Ovary (tissue), 10 donors: ENCODE results near the gene CD5L. TPM values are rescaled to one million over a fixed set of nuclear protein-coding genes. Genes with fewer than 3 reads are reported as not detected.

Source experiments
- DNase-seq, 5 donors: peaks; one replicate each; pipeline ENCODE4 v3.0.0-alpha.2; 2019 to 2020
- H3K27ac ChIP-seq, 2 donors: fragments of 200-600 bp; one replicate each; pipeline versions ENCODE4 v1.5.1 to v1.8.0; 2019 to 2022
- H3K27me3 ChIP-seq: fragments of 200-600 bp; one replicate; pipeline ENCODE4 v1.8.0; 2022
- H3K36me3 ChIP-seq: fragments of 200-600 bp; sonication (generic); one replicate; pipeline ENCODE4 v1.5.1; 2019
- H3K4me1 ChIP-seq: one replicate; pipeline ENCODE4 v1.8.1; 2013; ENCODE audit warnings: mild to moderate bottlenecking, moderate library complexity; ENCODE audit not compliant: insufficient read depth
- H3K4me3 ChIP-seq: fragments of 200-600 bp; sonication (generic); one replicate; pipeline ENCODE4 v1.5.1; 2017
- H3K9me3 ChIP-seq, 2 donors: fragments of 200-600 bp in 1 of 2; sonication (generic) in 1 of 2; one replicate each; pipeline versions ENCODE4 v1.5.1 to v1.8.1; 2013 to 2019; ENCODE audit warnings: mild to moderate bottlenecking in 1 of 2, moderate library complexity in 1 of 2
- EP300 ChIP-seq: sonication (generic); formaldehyde crosslinking; IDR thresholded peaks from one replicate; pipeline ENCODE4 v1.6.1; 2017; ENCODE audit warnings: antibody characterized with exemption
- POLR2A ChIP-seq: fragments of 450-650 bp; IDR thresholded peaks from one replicate; pipeline ENCODE4 v1.6.1; 2017; ENCODE audit warnings: antibody characterized with exemption, mild to moderate bottlenecking, moderate library complexity
- WGBS, 3 donors: extraction: QIAGEN DNeasy Blood & Tissue Kit in 1 of 3; methylation state at CpG; one replicate each; pipeline versions ENCODE4 v1.1.5 to v1.1.7; 2013 to 2017; 5-methylcytosine and 5-hydroxymethylcytosine counted together
- intact Hi-C, 4 donors: fragments of 100-400 bp; cut with DNase I; formaldehyde crosslinking; loops; one replicate each; pipeline versions ENCODE4 v1.11.0 to v1.15.1; 2022 to 2023
- long read RNA-seq, 3 donors: library from polyadenylated mRNA in 2 of 3; unstranded in 2 of 3; transcript quantifications; one replicate each; pipeline ENCODE4 v2.0.0 and lab custom pipeline, GENCODE V29; 2021 to 2026
- polyA plus RNA-seq, 2 donors: library from polyadenylated mRNA; stranded (reverse); fragments of 200-250 nt in 1 of 2; fragments of 350-450 nt in 1 of 2; fragmentation: Illumina TruSeq in 1 of 2; extraction: RNeasy Lipid Tissue Mini Kit (QIAGEN cat#74804) in 1 of 2; gene quantifications; one replicate each; pipeline ENCODE4 v1.2.3, GENCODE V29; 2013 to 2014
- total RNA-seq, 7 donors: library from RNA; depleted of rRNA in 2 of 7; stranded (reverse); fragments of >200 nt in 2 of 7; fragmentation: NEBNext Ultra II Directional in 3 of 7; extraction: Animal tissue kit (Norgen Biotek cat#: 25700) in 3 of 7; gene quantifications; one replicate each; pipeline versions ENCODE4 v1.1.0 to v1.2.4, GENCODE V29; 2016 to 2023
- TF ChIP-seq, protein P1 (sequence below), 3 donors: fragments of 450-650 bp in 2 of 3; fragments of 200-600 bp in 1 of 3; IDR thresholded peaks; one replicate each; pipeline versions ENCODE4 v1.5.1 to v1.8.0; 2016 to 2022; ENCODE audit warnings: antibody characterized with exemption in 3 of 3, mild to moderate bottlenecking in 1 of 3
- donor health status: DM: no; HTN: no; CAD: no; lungs with moderate emphysema.
- donor health status: DM: no; HTN: no; CAD: no.
- donor health status: Bipolar disorder and iron deficiency.
- donor health status: DM: yes; HTN: yes; CAD: no.
- donor health status: DM: no; HTN: no; CAD: no.
- donor health status: DM: yes; HTN: yes; CAD: no.

CD5L gene
- under 1 TPM in 1 of 7 donors, not detected in 6; 0.10 TPM for total RNA-seq
- polyA plus RNA-seq: under 1 TPM in 1 of 2 donors, not detected in 1; 0.45 TPM
- long read RNA-seq, donor 1: 0 reads
- long read RNA-seq, donor 2: 0 reads
- long read RNA-seq, donor 3: 0 reads

GRCh38 chr1:157841708-157842107 is at the start of gene CD5L:
TSS of gene CD5L (minus strand) at chr1:157841808. CDS start at chr1:157841701, 107 bp downstream.
- intact Hi-C loops: no loop called here
- 37 to 50% (median 43%) methylated on average over 3 of the region's 3 CpGs for WGBS, 3 donors
- TF ChIP-seq POLR2A (no peak), EP300 (no peak)
- TF ChIP-seq, protein P1, sequence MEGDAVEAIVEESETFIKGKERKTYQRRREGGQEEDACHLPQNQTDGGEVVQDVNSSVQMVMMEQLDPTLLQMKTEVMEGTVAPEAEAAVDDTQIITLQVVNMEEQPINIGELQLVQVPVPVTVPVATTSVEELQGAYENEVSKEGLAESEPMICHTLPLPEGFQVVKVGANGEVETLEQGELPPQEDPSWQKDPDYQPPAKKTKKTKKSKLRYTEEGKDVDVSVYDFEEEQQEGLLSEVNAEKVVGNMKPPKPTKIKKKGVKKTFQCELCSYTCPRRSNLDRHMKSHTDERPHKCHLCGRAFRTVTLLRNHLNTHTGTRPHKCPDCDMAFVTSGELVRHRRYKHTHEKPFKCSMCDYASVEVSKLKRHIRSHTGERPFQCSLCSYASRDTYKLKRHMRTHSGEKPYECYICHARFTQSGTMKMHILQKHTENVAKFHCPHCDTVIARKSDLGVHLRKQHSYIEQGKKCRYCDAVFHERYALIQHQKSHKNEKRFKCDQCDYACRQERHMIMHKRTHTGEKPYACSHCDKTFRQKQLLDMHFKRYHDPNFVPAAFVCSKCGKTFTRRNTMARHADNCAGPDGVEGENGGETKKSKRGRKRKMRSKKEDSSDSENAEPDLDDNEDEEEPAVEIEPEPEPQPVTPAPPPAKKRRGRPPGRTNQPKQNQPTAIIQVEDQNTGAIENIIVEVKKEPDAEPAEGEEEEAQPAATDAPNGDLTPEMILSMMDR (IDR thresholded peaks at IDR 0.05): no peak
- no peak for DNase-seq
- H3K36me3 ChIP-seq: no peaks in the 10 kb centered on the region
- H3K27ac ChIP-seq: no peak within 1 kb of the TSS
- no peak within 1 kb of the TSS for H3K4me3 ChIP-seq
- H3K27me3 ChIP-seq: no peaks in the 10 kb centered on the region
- H3K4me1 ChIP-seq: no peaks in the 10 kb centered on the region
- no peaks in the 10 kb centered on the region for H3K9me3 ChIP-seq

DNA sequence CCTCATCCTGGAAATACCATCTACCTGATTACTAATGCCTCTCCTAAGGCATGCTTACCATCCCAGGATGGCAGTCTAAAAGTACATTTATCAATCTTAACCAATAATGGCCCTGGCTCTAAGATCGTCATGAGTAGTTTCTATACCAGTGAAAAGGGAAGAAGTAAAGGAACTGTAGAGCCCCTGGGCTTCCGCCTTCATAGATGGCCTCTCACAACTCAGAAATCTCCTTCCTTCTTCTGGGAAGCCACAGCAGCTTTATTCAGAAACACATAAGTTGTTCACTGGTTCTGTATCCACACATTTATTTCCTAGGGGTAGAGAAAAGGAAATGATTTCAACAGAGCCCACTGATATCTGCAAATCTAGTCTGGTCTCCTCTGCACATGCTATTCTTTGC is 41.0 kb upstream of the CD5L start:
- H3K36me3 ChIP-seq: no peaks in the 10 kb centered on the region
- intact Hi-C loops: no loop called here

GRCh38 chr1:157880621-157881020 is 39.0 kb upstream of the CD5L start:
- 51 to 64% (median 51%) methylated on average over 4 of the region's 4 CpGs for whole genome bisulfite sequencing, 3 donors
- Histone ChIP-seq H3K4me3 (no peak overlapping the region), H3K36me3 (no peaks in the 10 kb centered on the region), H3K4me1 (no peaks in the 10 kb centered on the region), H3K27ac (no peak overlapping the region), H3K9me3 (no peaks in the 10 kb centered on the region), H3K27me3 (no peaks in the 10 kb centered on the region)
- intact Hi-C loops: no loop called here
- no peak for DNase-seq
- no peak for TF ChIP-seq EP300
- TF ChIP-seq, protein P1 (IDR thresholded peaks at IDR 0.05): no peak
- TF ChIP-seq POLR2A: no peak

More for the DNA sequence above, 41.0 kb upstream of the CD5L start:
- TF ChIP-seq EP300 (no peak), POLR2A (no peak)
- TF ChIP-seq, protein P1 (IDR thresholded peaks at IDR 0.05): no peak
- 79 to 81% (median 81%) methylated on average over 2 of the region's 2 CpGs for whole genome bisulfite sequencing, 3 donors
- H3K4me1 ChIP-seq: no peaks in the 10 kb centered on the region
- no peak overlapping the region for H3K27ac ChIP-seq
- DNase-seq: no peak
- H3K9me3 ChIP-seq: no peaks in the 10 kb centered on the region
- no peak overlapping the region for H3K4me3 ChIP-seq
- no peaks in the 10 kb centered on the region for H3K27me3 ChIP-seq

GRCh38 chr1:157878059-157878458 is 36.5 kb upstream of the CD5L start:
- no peak overlapping the region for H3K27ac ChIP-seq
- H3K36me3 ChIP-seq: no peaks in the 10 kb centered on the region
- intact Hi-C loops: no loop called here
- no peaks in the 10 kb centered on the region for H3K9me3 ChIP-seq
- H3K4me3 ChIP-seq: no peak overlapping the region
- H3K27me3 ChIP-seq: no peaks in the 10 kb centered on the region
- H3K4me1 ChIP-seq: no peaks in the 10 kb centered on the region
- no peak for TF ChIP-seq EP300
- TF ChIP-seq, protein P1 (IDR thresholded peaks at IDR 0.05): no peak
- TF ChIP-seq POLR2A: no peak
- no peak for DNase-seq
- WGBS, 3 donors: 31 to 35% (median 33%) methylated on average over 4 of the region's 4 CpGs
